Retina (tissue), 1 donor: ENCODE measurements around the gene MTMR2.
A peak's percentile ranks its signal among the peaks of the same experiment; 100 is the strongest.
"Not testable (repeated sequence)": the region's sequence is repeated elsewhere in the genome, so short reads cannot be mapped to it uniquely, and the experiment has no call there.

ENCODE experiments used
- DNase-seq: peaks from one replicate; pipeline ENCODE4 v3.0.0-alpha.2; 2016

The MTMR2 gene

DNA sequence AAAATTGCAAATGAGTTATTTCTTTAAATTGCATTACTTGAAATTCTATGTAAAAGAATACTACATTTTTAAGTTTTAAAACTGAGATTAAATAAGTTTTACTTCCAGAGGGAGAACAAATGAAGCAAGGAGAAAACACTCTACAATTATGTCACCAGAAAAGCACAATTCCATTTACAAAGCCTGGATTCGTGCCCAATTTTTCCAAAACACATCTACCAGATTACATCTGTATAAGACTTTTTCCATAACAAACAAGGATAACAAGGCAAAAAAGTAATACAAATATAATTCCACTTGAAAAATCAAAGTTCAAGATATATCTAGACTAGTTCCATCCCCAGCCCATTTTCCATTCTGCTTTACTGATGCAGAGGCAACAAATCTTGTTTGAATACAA lies 40.5 kb downstream of the MTMR2 start:
- DNase-seq = no peak

DNA sequence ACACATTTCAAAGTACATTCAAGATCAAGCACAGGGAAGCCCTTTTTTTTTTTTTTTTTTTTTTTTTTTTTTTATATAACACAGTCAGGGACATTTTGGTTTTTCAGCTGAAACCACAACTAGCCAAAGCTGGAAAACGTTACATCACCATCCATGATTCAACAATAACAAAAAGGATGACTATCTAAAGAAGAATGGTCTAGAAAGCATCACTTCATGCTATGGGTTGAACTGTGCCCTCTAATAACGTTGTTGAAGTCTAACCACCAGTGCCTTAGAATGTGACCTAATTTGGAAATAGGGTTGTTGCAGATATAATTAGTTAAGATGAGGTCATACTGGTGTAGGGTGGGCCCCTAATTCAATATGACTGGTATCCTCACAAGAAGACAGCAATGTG lies 46.6 kb downstream of the MTMR2 start:
- DNase-seq = no peak

DNA sequence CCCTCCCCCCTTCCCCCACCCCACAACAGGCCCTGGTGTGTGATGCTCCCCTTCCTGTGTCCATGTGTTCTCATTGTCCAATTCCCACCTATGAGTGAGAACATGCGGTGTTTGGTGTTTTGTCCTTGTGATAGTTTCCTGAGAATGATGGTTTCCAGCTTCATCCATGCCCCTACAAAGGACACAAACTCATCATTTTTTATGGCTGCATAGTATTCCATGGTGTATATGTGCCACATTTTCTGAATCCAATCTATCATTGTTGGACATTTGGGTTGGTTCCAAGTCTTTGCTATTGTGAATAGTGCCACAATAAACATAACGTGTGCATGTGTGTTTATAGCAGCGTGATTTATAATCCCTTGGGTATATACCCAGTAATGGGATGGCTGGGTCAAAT lies 53.0 kb downstream of the MTMR2 start:
- not testable (repeated sequence) for DNase-seq

DNA sequence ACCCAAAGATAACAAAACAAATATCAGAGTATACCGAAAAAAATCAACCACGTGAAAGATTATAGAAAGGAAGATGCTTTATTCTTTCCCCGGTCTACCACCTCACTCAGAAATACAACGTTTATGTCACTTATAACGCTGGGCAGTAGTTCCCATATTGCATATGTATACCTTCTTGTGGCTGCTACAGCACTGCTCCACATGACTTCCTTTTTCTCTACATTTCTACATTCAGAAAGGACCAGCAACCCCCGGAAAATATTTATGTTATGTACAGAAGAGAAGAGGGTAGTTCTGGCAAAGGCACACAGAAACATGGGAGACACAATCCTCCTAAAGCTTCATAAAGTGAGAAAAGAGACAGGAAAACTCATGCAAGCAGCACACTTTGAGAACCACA lies 56.8 kb downstream of the MTMR2 start:
- no peak for DNase-seq

DNA sequence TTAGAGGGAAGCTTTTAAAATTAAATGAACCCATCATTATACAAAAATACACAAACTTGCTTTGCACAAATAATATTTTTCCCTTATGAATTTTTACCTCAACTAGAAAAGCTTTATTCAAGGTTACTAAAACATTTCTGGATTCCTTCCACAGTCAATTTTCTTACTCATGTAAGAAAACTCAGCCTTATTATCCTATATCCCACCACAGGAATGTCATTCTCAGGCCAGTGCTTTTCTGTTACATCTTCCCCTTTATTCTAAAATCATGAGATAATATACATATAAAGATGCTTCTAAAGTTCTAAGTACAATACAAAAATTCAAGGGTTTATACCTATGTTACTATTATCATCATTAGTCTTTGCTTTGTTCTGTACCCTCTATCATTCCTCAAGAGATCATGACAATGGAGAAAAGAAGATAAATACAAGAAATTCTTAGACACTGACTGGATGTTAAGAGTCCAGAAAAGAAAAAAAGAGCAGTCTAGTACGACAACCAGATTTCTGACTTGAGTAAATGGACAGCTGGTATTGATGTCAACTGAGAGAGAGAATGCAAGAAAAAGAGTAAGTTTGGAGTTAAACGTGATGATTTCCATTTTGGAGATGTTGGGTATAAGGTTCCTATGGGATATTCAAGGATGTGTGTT lies 60.3 kb downstream of the MTMR2 start:
- DNase-seq = no peak

DNA sequence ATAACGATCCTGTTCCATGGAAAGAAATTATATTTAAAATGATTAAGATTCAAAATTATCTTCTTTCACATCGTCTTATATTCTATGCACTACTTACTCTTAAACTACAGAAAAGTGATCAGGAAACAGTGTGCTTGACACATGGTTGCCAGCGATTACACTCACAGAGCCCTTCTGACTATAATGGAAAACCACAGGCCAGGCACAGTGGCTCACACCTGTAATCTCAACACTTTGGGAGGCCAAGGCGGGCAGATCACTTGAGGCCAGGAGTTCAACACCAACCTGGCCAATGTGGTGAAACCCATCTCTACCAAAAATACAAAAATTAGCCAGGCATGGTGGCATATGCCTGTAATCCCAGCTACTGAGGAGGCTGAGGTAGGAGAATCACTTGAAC lies 63.9 kb downstream of the MTMR2 start:
- DNase-seq = not testable (repeated sequence)

- DNase-seq = not testable (repeated sequence)
Measured at GRCh38 chr11:95854362-95854761, 69.5 kb downstream of the MTMR2 start.

DNA sequence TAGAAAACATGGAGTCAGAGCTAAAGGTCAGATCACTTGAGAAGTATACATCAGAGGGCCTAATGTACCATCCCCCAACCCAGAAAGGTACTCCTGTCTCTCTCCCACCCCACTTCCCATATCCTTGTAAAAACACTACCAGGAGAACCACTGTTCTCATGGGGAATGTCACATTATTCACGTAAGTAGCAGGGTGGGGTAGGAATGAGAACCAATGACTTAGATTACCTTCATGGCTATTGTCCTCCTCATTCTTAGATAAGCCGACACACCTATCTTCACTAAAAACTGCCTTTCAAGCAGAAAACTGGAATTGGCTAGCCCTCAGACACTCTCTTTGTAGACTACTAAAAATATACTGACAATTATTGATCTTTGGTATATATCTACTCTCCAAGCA lies 70.0 kb downstream of the MTMR2 start:
- no peak for DNase-seq

GRCh38 chr11:95853138-95853537 lies 70.8 kb downstream of the MTMR2 start:
- DNase-seq = no peak

DNA sequence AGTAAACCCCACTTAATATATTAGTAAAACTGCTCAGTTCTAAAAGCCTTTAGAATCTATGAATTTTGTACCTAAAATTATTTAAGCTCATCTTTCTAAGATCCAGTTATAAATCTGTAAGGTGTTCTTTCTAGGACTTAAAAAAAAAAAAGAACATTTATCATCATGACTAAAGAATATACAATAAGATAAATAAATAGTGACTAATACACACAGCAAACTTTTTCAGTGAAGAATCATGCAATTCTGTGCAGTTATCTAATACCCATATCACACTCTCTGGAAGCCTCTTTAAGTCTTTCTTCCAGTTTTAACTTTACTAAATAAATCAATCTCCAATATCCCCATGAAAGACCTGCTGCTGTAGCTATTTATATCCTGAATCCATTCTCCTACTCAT lies 73.8 kb downstream of the MTMR2 start:
- DNase-seq = no peak

DNA sequence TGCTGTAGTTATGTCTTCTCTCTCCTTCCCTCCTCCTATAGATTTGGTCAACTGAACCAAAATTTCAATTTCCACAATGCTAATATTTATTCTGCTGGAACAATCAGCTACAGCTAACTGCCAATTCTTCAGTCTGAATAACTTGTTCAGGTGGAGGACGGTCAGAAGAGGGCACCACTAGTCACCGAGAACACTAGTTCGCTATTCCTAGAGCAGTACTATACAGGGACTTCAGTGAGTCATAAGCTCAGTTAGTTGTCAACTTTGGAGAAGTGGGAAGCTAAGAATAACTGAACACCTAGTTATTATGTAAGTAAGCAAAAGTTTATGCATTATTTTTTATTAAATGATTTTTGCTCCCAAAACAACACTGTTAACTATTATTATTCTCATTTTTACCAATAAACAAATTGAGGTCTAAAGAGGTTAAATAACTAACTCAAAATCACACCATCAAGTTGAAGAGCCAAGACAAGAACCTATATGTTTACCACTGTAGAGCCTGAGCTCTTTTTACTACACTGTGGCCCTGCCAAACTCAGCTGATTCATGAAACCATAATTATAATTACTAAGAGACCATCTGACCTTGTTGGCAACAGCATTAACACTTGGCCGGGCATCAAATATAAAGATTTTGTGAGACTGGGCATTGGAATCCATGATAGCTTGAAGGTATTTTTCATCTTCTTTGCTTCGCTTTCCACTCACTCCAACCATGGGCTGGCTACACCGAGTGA lies 74.7 kb downstream of the MTMR2 start:
- peak; percentile 6 for DNase-seq

DNA sequence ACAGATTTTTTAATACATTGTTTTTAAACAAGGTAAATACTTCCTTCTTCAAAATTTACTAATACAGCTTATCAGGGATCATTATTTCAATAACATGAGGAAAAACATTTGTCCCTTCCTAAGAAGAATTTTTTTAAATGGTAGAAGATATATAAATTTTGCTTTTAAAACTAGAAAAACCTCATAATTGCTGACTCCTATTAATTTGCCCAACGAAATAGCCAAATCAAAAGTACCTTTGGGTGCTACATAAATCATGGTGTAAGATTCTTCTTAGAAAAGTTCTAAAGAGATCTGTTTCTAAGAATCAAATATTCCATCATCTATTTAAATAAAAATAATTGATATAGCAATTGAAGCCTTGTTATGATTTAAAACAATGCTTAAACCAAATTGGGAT lies 78.7 kb downstream of the MTMR2 start:
- DNase-seq = no peak

- peak; percentile 57 for DNase-seq
Measured at GRCh38 chr11:95835768-95836488, 88.0 kb downstream of the MTMR2 start.

- no peak for DNase-seq
Measured at GRCh38 chr11:95835351-95835750, 88.6 kb downstream of the MTMR2 start.

DNA sequence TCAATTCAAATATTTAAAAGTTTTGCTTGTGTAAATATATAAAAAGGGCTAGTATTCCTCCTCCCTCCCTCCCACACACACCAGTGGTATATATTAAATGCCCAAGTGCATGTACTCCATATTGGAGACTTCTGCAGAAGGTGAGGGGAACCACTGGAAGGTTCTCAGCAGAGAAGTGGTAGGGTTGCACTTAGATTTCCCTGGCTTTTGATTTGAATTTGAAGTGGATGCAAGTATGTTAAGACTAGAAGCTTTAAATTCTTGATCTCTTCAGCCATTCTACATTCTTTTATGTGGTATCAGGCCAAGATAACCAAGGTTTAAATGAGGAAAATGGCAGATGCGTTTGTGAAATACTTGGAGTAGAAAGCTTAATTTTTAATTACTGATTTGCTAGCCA lies 90.5 kb downstream of the MTMR2 start:
- DNase-seq = no peak

GRCh38 chr11:95832763-95833162 lies 91.1 kb downstream of the MTMR2 start:
- DNase-seq = no peak

- no peak for DNase-seq
Measured at GRCh38 chr11:95831198-95831883, 92.6 kb downstream of the MTMR2 start.

DNA sequence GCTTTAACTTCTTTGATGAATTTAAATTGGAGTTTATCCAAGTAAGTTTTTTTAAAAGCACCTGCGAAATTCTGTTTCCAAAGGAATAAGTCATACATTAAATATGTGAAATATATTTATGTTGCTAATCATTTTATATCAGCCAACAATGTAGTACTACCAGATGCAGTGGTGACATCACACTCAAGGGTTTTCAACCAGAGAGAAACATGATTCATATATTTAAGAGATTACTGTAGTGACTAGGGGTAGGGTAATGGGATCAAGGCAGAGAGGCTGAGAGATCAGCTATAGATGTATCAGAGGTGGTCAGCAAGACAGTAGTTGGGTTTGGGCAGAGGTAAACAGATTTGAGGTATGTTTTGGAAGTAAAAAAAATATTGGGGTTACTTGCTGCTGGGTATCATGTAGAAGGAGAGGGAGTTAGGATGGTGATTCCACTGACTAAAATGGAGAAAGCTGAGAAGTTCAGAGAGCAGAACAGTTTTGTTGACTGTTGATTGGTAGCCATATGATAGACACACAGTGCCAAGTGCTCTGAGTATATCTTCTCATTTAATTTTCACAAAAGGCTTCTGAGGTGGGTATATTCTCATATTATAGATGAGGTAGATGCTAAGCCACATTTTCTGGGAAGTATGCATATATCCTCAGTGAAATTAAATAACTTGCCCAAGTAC lies 94.2 kb downstream of the MTMR2 start:
- no peak for DNase-seq

DNA sequence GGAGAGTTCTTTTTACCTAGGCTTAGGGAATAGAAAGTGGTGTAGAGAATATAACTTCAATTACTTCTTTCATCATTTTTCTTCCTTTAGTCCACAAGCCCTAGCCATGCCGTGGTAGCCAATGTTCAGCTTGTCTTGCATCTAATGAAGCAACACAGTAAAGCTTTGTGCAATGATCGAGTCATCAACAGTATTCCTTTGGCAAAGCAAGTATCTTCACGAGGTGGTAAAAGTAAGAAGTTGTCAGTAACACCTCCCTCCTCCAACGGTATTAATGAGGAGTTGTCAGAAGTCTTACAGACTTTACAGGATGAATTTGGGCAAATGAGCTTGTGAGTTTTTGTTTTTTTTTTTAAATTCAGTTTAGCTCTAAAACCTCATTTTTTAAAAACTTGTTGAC lies 96.2 kb downstream of the MTMR2 start:
- no peak for DNase-seq

DNA sequence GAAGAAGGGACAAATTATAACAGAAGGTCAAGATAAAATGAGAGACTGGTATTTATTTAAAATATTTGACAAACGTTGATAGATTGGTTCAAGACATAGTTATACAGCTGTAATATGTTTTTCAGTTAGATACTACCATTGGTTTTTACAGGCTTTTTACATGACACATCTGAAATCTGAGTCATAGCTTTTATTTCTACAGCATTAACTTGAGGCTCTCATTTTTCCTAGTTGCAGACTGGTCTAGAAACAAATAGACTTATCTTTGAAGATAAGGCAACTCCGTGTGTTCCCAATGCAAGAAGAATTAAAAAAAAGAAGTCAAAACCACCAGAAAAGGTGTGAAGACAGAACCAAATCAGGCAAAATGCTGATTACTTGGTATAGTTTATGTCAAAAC lies 102.3 kb downstream of the MTMR2 start:
- DNase-seq = no peak

DNA sequence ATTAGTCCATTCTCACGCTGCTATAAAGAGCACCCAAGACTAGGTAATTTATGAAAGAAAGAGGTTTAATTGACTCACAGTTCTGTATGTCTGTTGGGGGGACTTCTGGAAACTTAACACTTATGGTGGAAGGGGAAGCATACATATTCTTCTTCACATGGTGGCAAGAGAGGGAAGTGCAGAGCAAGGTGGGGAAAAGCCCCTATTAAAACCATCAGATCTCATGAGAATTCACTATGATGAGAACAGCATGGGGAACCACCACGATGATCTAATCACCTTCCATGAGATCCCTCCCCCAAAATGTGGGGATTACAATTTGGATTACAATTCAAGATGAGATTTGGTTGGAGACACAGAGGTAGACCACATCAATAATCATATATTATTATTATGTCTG lies 107.9 kb downstream of the MTMR2 start:
- DNase-seq = no peak

DNA sequence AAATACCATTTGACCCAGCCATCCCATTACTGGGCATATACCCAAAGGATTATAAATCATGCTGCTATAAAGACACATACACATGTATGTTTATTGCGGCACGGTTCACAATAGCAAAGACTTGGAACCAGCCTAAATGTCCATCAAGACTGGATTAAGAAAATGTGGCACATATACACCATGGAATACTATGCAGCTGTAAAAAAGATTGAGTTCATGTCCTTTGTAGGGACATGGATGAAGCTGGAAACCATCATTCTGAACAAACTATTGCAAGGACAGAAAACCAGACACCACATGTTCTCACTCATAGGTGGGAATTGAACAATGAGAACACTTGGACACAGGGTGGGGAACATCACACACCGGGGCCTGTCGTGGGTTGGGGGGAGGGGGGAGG lies 112.9 kb downstream of the MTMR2 start:
- DNase-seq = not testable (repeated sequence)

GRCh38 chr11:95806464-95806863 lies 117.4 kb downstream of the MTMR2 start:
- not testable (repeated sequence) for DNase-seq
